Activated CD4-positive, alpha-beta T cell treated with anti-CD3 and anti-CD28 coated beads, Interleukin-2, amount 50 U/mL, for 1 hour (primary cell): ENCODE results near the gene TEX10.
"Not testable (repeated sequence)": the region's sequence is repeated elsewhere in the genome, so short reads cannot be mapped to it uniquely, and the experiment has no call there.

Experiments used
- DNase-seq: peaks from one replicate; pipeline ENCODE4 v3.0.0-alpha.2; 2020

The TEX10 gene

GRCh38 chr9:100352727-100353505 lies at the start of gene TEX10:
TEX10 (minus strand) TSS chr9:100352942; CDS start chr9:100349363, 3,579 bp downstream.
- DNase-seq, result peak; percentile 84

GRCh38 chr9:100401042-100401441 lies 48.3 kb upstream of the TEX10 start:
- DNase-seq, result no peak

- DNase-seq, result no peak
Measured at GRCh38 chr9:100397529-100398266, 45.0 kb upstream of the TEX10 start.

GRCh38 chr9:100396769-100397168 lies 44.0 kb upstream of the TEX10 start:
- DNase-seq, result no peak

GRCh38 chr9:100394816-100395215 lies 42.1 kb upstream of the TEX10 start:
- no peak for DNase-seq

GRCh38 chr9:100394032-100394695 lies 41.4 kb upstream of the TEX10 start:
- no peak for DNase-seq

- not testable (repeated sequence) for DNase-seq
Measured at GRCh38 chr9:100392989-100393388, 40.2 kb upstream of the TEX10 start.

GRCh38 chr9:100379862-100380261 lies 27.1 kb upstream of the TEX10 start:
- DNase-seq, result no peak

GRCh38 chr9:100377015-100377414 lies 24.3 kb upstream of the TEX10 start:
- DNase-seq, result no peak

GRCh38 chr9:100375658-100376057 lies 22.9 kb upstream of the TEX10 start:
- DNase-seq, result no peak

- no peak for DNase-seq
Measured at GRCh38 chr9:100372648-100373047, 19.9 kb upstream of the TEX10 start.

- DNase-seq, result no peak
Measured at GRCh38 chr9:100370064-100370723, 17.5 kb upstream of the TEX10 start.

GRCh38 chr9:100368672-100369071 lies 15.9 kb upstream of the TEX10 start:
- DNase-seq, result no peak

- no peak for DNase-seq
Measured at GRCh38 chr9:100366121-100366520, 13.4 kb upstream of the TEX10 start.

GRCh38 chr9:100364013-100364412 lies 11.3 kb upstream of the TEX10 start:
- DNase-seq, result no peak

- DNase-seq, result no peak
Measured at GRCh38 chr9:100359057-100359456, 6.3 kb upstream of the TEX10 start.

GRCh38 chr9:100357501-100357900 lies 4.8 kb upstream of the TEX10 start:
- no peak for DNase-seq

- no peak for DNase-seq
Measured at GRCh38 chr9:100355561-100355960, 2.8 kb upstream of the TEX10 start.

GRCh38 chr9:100354121-100354800 lies 1.5 kb upstream of the TEX10 start:
- DNase-seq, result no peak

GRCh38 chr9:100352201-100352726 lies 478 bp downstream of the TEX10 start:
- peak; percentile 14 for DNase-seq

GRCh38 chr9:100351508-100351907 lies 1.2 kb downstream of the TEX10 start:
- DNase-seq, result no peak

- no peak for DNase-seq
Measured at GRCh38 chr9:100350188-100350587, 2.6 kb downstream of the TEX10 start.
